Uterus (tissue), 4 donors: ENCODE results near the gene RAB13. TPM values are rescaled to one million over a fixed set of nuclear protein-coding genes. Genes with fewer than 3 reads are reported as not detected.
A peak's percentile ranks its signal among the peaks of the same experiment; 100 is the strongest.
"Not testable (repeated sequence)": the region's sequence is repeated elsewhere in the genome, so short reads cannot be mapped to it uniquely, and the experiment has no call there.

ENCODE experiments used
- DNase-seq, 2 donors: peaks; one replicate each; pipeline ENCODE4 v3.0.0-alpha.2; 2019 to 2020
- H3K27ac ChIP-seq, 2 donors: fragments of 200-600 bp; sonication (generic); 1 replicate in 1 of 2; 2 replicates in 1 of 2; pipeline ENCODE4 v1.5.1; 2016 to 2018
- H3K27me3 ChIP-seq, 2 donors: fragments of 200-600 bp; sonication (generic); one replicate each; pipeline ENCODE4 v1.5.1; 2018 to 2019; ENCODE audit warnings: control low read depth in 1 of 2
- H3K36me3 ChIP-seq, 2 donors: fragments of 200-600 bp; sonication (generic); one replicate each; pipeline ENCODE4 v1.5.1; 2019; ENCODE audit warnings: control low read depth in 1 of 2
- H3K4me1 ChIP-seq, 2 donors: fragments of 200-600 bp; sonication (generic); one replicate each; pipeline ENCODE4 v1.5.1; 2018 to 2019; ENCODE audit warnings: control low read depth in 1 of 2
- H3K4me3 ChIP-seq, 2 donors: fragments of 200-600 bp; sonication (generic); 1 replicate in 1 of 2; 2 replicates in 1 of 2; pipeline ENCODE4 v1.5.1; 2018 to 2019; ENCODE audit warnings: mild to moderate bottlenecking in 1 of 2
- H3K9me3 ChIP-seq, 2 donors: fragments of 200-600 bp; sonication (generic); one replicate each; pipeline ENCODE4 v1.5.1; 2019; ENCODE audit warnings: control low read depth in 1 of 2
- CTCF ChIP-seq, 4 experiments: fragments of 200-600 bp in 2 of 4; fragments of 450-650 bp in 2 of 4; sonication (generic) in 2 of 4; IDR thresholded peaks; one replicate each; pipeline ENCODE4 v1.5.1; 2016 to 2019; ENCODE audit warnings: antibody characterized with exemption in 4 of 4, mild to moderate bottlenecking in 2 of 4, moderate library complexity in 1 of 4
- POLR2A ChIP-seq, 2 donors: fragments of 450-650 bp; IDR thresholded peaks; one replicate each; pipeline ENCODE4 v1.6.1; 2016; ENCODE audit warnings: antibody characterized with exemption in 2 of 2, mild to moderate bottlenecking in 1 of 2, moderate library complexity in 1 of 2
- intact Hi-C: fragments of 100-400 bp; cut with DNase I; formaldehyde crosslinking; loops from one replicate; pipeline ENCODE4 v1.15.1; 2023; ENCODE audit warnings: low total_unique reads
- total RNA-seq, 4 donors: library from RNA; depleted of rRNA in 3 of 4; stranded (reverse); fragments of >200 nt in 3 of 4; gene quantifications; one replicate each; pipeline versions ENCODE4 v1.1.0 to v1.2.4, GENCODE V29; 2014 to 2023
- donor health status: DM: yes; HTN: yes; CAD: no.

Gene RAB13
- total RNA-seq, 4 donors from 2014 or later = 16.9 to 120 (median 33.2) TPM

GRCh38 chr1:153984123-153984894, 1.8 kb downstream of the RAB13 start:
- H3K4me1 ChIP-seq = no peaks in the 10 kb centered on the region
- DNase-seq = no peak
- peak overlapping the region in 1 of 2 donors; percentile 45 for H3K4me3 ChIP-seq
- intact Hi-C loops = loop anchor here (10.0 kb wide), 1 partner anchor 310 kb away; the partner anchor contains the start of genes ILF2 and NPR1
- no peak for TF ChIP-seq POLR2A (IDR thresholded peaks at IDR 0.05)
- no peak for TF ChIP-seq CTCF (IDR thresholded peaks at IDR 0.05)
- H3K36me3 ChIP-seq = no peaks in the 10 kb centered on the region
- H3K27ac ChIP-seq = peak overlapping the region; percentile 95 to 97
- H3K9me3 ChIP-seq = no peaks in the 10 kb centered on the region
- H3K27me3 ChIP-seq = no peaks in the 10 kb centered on the region

- not testable (repeated sequence) for H3K4me3 ChIP-seq, H3K4me1 ChIP-seq, DNase-seq, H3K27ac ChIP-seq, H3K9me3 ChIP-seq, H3K27me3 ChIP-seq, H3K36me3 ChIP-seq
- intact Hi-C loops = loop anchor here (10.0 kb wide), 1 partner anchor 307 kb away; the partner anchor contains the start of genes ILF2 and NPR1
Measured at GRCh38 chr1:153981735-153982134, 4.4 kb downstream of the RAB13 start.

- not testable (repeated sequence) for DNase-seq, H3K36me3 ChIP-seq
- intact Hi-C loops = loop anchor here (10.0 kb wide), 1 partner anchor 184 kb away; no protein-coding TSS in a partner anchor
Measured at GRCh38 chr1:153979091-153979490, 7.0 kb downstream of the RAB13 start.

GRCh38 chr1:153978274-153978909, 7.7 kb downstream of the RAB13 start:
- Histone ChIP-seq H3K9me3 (no peaks in the 10 kb centered on the region), H3K27me3 (no peaks in the 10 kb centered on the region), H3K27ac (peak overlapping the region; percentile 93 to 94), H3K36me3 (no peaks in the 10 kb centered on the region), H3K4me3 (peak overlapping the region; percentile 94 to 98), H3K4me1 (peaks cover 0 to 7% of the 10 kb centered on the region in 2 donors)
- TF ChIP-seq POLR2A (IDR thresholded peaks at IDR 0.05) (no peak), CTCF (IDR thresholded peaks at IDR 0.05) (no peak)
- no peak for DNase-seq
- intact Hi-C loops = loop anchor here (10.0 kb wide), 1 partner anchor 184 kb away; no protein-coding TSS in a partner anchor

More at GRCh38 chr1:153979091-153979490, 7.0 kb downstream of the RAB13 start:
- not testable (repeated sequence) for H3K27ac ChIP-seq, H3K4me3 ChIP-seq, H3K4me1 ChIP-seq, H3K9me3 ChIP-seq, H3K27me3 ChIP-seq

- H3K27me3 ChIP-seq = no peaks in the 10 kb centered on the region
- H3K4me3 ChIP-seq = peak within 1 kb of the TSS; percentile 94 to 98
- no peaks in the 10 kb centered on the region for H3K9me3 ChIP-seq
- H3K27ac ChIP-seq = peak within 1 kb of the TSS; percentile 93 to 94
- intact Hi-C loops = loop anchor here (10.0 kb wide), 1 partner anchor 183 kb away; no protein-coding TSS in a partner anchor
- peaks cover 0 to 7% of the 10 kb centered on the region in 2 donors for H3K4me1 ChIP-seq
- DNase-seq = peak; percentile 82 to 86
- peak in 2 of 4 experiments; percentile 22 to 25 for TF ChIP-seq CTCF (IDR thresholded peaks at IDR 0.05)
- peak; percentile 87 to 90 for TF ChIP-seq POLR2A (IDR thresholded peaks at IDR 0.05)
- no peaks in the 10 kb centered on the region for H3K36me3 ChIP-seq
Measured at GRCh38 chr1:153977250-153978240, 8.6 kb downstream of the RAB13 start, which contains the start of gene JTB. TSS of gene JTB (minus strand) at chr1:153977674. CDS start at chr1:153977252, 422 bp downstream.
